Measurements from ENCODE around the gene ATAD5.
"Not testable (repeated sequence)": the region's sequence is repeated elsewhere in the genome, so short reads cannot be mapped to it uniquely, and the experiment has no call there.

DNA sequence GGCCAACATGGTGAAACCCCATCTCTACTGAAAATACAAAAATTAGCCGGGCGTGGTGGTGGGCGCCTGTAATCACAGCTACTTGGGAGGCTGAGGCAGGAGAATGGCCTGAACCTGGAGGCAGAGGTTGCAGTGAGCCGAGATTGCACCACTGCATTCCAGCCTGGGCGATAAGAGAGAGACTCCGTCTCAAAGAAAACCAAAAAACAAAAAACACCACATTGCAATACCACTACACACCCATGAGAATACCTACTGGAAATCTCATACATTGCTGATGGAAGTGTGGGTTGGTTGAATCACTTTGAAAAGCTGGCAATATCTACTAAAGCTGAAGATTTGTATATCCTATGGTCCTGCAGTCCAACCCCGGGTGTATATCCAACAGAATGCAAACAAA, 78.4 kb downstream of the ATAD5 start:
- TF ChIP-seq, protein P1, sequence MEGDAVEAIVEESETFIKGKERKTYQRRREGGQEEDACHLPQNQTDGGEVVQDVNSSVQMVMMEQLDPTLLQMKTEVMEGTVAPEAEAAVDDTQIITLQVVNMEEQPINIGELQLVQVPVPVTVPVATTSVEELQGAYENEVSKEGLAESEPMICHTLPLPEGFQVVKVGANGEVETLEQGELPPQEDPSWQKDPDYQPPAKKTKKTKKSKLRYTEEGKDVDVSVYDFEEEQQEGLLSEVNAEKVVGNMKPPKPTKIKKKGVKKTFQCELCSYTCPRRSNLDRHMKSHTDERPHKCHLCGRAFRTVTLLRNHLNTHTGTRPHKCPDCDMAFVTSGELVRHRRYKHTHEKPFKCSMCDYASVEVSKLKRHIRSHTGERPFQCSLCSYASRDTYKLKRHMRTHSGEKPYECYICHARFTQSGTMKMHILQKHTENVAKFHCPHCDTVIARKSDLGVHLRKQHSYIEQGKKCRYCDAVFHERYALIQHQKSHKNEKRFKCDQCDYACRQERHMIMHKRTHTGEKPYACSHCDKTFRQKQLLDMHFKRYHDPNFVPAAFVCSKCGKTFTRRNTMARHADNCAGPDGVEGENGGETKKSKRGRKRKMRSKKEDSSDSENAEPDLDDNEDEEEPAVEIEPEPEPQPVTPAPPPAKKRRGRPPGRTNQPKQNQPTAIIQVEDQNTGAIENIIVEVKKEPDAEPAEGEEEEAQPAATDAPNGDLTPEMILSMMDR (conservative IDR thresholded peaks at IDR 0.05), result not testable (repeated sequence)
- not testable (repeated sequence) for TF ChIP-seq ZFX (IDR thresholded peaks at IDR 0.05)

Measured in C4-2B (cell line).